Stimulated activated CD4-positive, alpha-beta T cell treated with anti-CD3 and anti-CD28 coated beads, Interleukin-4, amount 100 ng/mL, for 24 hours (primary cell): ENCODE results near the gene NHEJ1.

Experiments
- DNase-seq: peaks from one replicate; pipeline ENCODE4 v3.0.0-alpha.2; 2020

The NHEJ1 gene

DNA sequence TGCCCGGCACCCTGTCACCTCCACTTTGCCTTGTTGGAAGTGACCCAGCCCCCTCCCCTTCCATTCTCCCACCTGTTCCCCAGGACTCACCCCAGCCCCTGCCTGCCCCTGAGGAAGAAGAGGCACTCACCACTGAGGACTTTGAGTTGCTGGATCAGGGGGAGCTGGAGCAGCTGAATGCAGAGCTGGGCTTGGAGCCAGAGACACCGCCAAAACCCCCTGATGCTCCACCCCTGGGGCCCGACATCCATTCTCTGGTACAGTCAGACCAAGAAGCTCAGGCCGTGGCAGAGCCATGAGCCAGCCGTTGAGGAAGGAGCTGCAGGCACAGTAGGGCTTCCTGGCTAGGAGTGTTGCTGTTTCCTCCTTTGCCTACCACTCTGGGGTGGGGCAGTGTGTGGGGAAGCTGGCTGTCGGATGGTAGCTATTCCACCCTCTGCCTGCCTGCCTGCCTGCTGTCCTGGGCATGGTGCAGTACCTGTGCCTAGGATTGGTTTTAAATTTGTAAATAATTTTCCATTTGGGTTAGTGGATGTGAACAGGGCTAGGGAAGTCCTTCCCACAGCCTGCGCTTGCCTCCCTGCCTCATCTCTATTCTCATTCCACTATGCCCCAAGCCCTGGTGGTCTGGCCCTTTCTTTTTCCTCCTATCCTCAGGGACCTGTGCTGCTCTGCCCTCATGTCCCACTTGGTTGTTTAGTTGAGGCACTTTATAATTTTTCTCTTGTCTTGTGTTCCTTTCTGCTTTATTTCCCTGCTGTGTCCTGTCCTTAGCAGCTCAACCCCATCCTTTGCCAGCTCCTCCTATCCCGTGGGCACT is 21.9 kb upstream of the NHEJ1 start:
- DNase-seq = no peak

- DNase-seq = no peak
These were observed 20.9 kb upstream of the NHEJ1 start for GRCh38 chr2:219181531-219181930.

GRCh38 chr2:219180961-219181360 is 20.3 kb upstream of the NHEJ1 start:
- no peak for DNase-seq

DNA sequence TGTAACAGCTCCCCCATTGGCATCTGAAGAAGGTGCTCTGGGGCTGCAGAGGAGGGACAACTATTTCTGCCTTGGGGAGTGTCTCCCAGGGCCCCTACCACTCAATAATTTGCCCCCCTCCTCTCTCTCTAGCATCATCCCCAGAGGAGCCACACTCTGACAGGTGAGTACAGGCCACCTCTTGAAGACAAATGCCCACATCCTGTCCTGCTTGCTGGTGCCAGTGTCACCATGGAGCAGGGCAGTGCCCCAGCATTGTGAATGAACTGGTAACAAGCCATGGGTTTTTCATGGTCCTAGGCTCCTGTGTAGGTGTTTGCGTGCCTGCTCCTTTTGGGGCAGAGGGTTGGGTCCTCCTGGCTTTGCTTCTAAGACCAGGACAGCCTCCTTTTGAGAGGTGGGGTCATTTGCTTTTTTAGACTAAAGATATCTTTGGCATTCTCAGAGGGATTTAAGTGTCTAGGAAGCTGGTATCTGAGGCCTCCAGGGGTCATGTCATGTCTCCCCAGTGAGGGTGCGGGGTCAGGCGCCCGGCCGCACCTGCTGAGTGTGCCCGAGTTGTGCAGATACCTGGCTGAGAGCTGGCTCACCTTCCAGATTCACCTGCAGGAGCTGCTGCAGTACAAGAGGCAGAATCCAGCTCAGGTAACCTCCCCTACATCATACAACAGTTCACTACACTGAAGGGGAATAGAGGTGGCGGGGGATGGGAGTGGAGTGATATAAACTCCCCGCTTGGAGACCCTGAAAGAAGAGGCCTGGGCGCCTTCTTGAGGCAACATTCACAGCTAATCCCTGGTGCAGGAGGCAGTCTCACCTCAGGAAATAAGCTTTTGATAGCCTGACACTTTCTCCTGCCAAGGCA is 19.2 kb upstream of the NHEJ1 start:
- no peak for DNase-seq

DNA sequence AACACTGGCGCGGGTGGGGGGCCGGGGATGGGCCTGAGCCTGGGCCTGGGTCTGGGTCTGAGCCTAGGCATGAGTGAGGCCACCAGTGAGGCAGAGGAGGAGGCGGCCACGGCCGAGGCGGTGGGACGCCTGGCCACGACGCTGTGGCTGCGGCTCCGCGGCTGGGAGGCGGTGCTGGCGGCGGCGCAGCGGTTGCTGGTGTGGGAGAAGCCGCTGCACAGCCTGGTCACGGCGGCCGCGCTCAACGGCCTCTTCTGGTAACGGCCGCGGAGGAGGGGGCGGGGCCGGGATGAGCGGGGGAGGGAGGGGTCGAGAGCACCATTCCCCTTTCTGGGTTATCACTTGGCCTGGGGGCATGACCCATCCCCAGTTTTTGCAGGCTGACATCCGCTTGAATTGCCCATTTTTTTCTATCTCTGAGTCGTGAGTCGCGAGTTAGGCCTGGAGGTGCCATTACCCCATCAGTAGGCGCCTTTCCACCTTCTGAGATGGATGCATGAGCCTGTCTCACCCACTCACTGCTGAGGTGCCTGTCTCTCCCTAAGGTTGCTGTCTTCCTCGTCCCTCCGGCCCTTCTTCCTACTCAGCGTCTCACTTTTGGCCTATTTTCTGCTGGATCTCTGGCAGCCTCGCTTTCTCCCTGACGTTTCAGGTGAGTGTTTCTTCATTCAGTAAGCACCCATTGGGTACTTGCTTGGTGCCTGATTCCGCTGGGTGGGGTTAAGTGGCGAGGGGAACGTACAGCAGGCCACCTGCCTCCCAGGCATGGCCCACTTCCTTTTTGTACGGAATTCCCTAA is 18.0 kb upstream of the NHEJ1 start:
- peak; percentile 29 for DNase-seq

DNA sequence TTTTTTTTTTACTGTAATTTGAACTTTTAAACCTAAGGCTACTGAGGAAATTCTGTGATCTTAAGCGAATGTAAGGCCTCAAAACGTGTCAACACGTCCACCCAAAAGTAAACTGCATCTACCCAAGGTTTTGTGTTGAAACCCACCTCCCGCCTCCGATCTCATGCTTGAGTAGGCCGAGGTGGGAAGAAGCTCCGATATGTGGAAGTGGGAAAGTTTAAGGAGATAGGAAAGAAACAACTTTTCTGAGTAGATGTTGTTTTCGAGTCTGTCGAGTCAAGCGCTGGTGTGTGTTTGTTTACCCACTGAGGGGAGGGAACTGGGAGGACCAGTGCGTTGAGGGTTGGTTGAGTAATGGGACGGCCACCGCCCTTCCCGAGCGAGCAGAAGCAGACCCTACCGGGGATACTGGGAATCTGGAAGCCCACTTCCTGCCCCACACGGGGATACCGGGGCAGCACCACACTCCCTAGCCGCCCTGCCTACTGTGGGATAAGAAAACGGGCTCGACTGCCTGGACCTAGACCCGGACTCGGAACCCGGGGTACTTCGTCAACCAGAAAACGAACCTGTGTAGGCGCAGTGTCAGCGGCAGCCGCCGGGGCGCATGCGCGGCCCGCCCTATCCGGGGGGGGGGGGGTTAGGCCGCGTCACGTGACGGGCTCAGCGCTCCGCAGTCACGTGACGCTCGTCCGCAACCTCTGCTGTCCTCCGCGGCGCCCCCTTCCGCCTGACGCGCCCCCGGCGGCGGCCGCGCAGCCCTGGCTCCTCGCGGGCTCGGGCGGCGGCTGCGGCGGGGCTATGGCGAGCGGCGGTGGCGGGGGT is 17.1 kb upstream of the NHEJ1 start, which contains the start of gene RETREG2:
RETREG2 (plus strand) TSS at position 724 of the 825 bp plus-strand sequence; CDS start at position 802, 78 bp downstream.
- DNase-seq = peak; percentile 76

DNA sequence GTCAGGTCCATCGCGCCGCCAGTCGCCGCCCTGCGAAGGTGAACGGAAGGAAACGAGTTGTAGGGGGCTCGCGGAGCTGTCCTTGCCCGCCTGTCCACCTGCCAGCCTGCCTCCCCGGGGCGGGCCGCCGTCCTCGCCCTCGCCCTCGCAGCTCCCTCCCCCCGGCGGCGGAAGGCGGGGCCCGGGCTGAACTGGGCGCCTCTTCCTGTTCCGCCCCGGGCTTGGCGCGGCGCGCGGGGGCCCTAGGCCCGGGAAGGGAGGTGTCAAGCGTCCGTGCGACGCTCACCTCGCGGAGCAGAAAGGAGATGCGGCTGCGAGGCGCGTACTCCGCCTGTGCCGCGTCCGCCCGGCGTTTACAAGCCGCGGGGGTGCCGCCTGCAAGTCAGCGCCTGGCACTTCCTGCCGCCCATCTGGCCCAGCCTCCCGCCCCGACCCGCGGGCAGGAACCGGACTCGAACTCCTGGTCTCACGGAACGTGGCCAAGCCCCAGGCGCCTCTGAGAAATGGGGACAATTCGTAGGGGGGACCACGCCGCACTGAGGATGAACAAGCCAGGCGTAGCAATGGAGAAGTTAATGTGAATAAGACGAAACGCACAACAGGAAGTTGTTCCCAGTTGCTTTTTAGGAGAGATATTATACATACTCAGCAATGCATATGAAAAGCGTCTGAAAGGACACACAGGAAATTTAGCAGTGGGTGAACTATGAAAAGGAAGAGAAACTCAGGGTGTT is 16.4 kb upstream of the NHEJ1 start, which contains the start of gene CNPPD1:
CNPPD1 (minus strand) TSS at position 108 of the 734 bp plus-strand sequence; CDS start at position 11, 97 bp downstream.
- peak; percentile 86 for DNase-seq

DNA sequence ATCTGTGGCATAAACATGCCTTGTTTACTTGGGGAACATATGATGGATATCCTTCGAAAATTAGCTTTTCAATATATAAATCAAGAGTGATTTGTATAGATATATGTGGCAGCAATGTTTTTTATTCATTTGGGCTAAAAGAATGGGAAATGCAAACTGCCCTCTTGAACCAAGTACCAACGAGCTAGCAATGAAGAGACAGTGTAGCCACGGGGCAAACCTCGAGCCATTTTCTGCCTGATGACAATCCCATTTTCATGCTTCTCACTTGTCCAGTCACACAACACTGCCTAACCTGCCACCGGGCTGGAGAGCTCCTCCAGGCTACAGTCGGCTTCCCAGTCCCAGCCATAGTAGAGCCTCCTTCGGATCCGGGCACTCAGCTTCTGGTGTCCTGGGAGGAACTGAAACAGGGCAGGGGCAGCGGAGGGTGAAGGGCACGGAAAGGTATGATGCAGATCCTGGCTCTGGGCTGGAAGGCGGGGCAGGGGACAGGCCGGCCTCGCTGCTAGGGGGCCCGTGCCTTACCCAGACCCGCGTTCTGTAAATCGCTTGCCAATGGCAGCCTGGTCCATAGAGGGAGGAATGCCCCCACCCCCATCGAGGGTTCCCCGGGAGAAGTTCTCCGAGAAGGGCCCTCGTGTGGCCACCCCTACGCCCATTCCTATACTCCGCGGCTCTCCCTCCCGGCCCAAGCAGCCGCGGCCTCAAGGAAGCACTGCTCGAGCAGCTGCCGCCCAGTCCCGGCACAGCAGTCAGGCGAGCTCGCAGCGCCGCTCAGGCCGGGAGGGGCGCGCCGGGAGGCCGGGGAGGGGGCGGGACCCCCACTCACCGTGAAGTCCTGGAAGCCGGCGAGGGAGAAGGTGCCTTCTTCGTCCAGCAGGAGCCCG is 15.6 kb upstream of the NHEJ1 start:
- peak; percentile 39 for DNase-seq

DNA sequence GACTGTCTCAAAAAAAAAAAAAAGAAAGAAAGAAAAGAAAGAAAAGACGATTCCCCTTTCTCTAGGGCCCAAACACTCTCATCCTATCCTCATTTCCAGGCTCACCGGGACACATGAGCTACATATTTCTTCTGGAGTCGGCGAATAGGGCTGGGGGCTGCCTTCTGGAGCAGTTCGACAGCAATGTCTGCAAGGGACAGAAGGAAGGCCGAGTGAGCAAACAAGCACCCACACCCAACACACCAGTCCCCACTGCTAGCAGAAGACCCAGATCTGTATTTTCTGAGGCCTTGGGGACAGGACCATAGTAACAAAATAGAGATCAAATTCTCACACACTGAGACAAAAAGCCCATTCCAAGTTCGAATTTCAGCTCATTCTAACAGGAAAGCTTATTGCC is 14.9 kb upstream of the NHEJ1 start:
- DNase-seq = no peak

DNA sequence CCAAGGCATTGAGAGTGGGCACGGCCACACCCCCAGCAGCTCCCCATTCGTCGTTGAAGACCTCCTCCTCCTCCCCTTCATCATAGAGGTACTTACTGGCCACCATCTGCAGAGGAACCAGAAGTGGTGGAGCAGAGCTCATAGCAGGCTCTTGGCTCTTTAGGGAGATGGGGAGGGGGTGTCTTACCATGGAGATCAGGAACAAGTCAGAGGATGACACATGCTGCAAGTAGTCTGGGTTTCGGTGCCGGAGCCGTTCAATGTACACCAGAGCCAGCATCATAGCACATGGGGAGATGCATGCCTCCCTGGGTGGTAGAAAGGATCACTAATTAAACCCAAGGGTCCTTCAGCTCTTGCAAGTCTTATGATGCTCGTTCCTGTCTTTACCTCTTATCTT is 14.2 kb upstream of the NHEJ1 start:
- no peak for DNase-seq

- no peak for DNase-seq
These were observed 13.5 kb upstream of the NHEJ1 start for GRCh38 chr2:219174146-219174545.

DNA sequence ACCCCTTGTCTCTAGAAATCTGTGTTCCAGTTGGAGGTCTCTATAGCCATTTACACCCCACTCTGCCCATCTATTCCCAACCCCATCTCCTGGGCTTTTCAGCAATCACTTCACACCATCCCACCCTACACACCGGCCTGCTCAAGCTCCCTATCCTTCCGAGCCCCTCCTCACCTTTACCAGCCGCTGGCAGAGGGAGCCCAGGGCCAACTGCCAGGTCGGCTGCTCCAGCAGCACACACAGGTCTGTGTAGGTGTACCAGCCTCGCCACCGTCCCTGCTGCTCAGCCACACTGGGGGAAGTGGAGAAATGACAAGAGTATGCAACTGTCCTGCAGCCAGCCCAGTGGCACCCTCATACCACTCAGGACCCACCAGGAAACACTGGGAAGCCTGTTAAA is 12.6 kb upstream of the NHEJ1 start:
- DNase-seq = no peak

- no peak for DNase-seq
These were observed 11.9 kb upstream of the NHEJ1 start for GRCh38 chr2:219172231-219173154.

- peak; percentile 44 for DNase-seq
These were observed 10.6 kb upstream of the NHEJ1 start for GRCh38 chr2:219171231-219171651.

GRCh38 chr2:219169930-219170654 is 9.5 kb upstream of the NHEJ1 start, which contains the start of gene SLC23A3:
SLC23A3 (minus strand) TSS chr2:219170029; CDS start chr2:219169984, 45 bp downstream.
- no peak for DNase-seq

- no peak for DNase-seq
These were observed 8.3 kb upstream of the NHEJ1 start for GRCh38 chr2:219168932-219169331.

DNA sequence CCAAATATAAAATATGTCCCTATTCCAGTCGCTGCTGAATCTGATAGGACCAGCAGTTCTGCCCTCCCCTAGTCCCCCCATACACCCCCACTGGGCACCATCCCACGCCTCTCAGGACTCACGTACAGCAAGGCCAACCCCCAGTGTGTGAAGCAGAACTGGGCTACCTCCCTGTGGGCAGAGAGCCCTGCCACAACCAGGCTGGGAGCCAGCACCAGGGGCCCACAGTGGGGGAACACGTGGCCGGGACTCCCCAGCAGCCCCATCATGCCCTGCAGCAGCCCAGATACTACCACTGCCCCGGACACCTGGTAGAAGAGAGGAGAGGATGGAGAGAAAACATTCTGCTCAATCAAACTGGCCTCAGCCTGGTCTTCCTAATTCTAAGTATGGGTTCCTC is 7.9 kb upstream of the NHEJ1 start:
- DNase-seq = no peak

- DNase-seq = no peak
These were observed 7.4 kb upstream of the NHEJ1 start for GRCh38 chr2:219167997-219168396.
